HEK293T (cell line): ENCODE measurements around the gene MARCHF4.

Experiments used
- ARNT ChIP-seq: fragments of 450-650 bp; IDR thresholded peaks from 2 replicates; pipeline ENCODE4 v1.6.1; 2017; ENCODE audit warnings: mild to moderate bottlenecking
- BHLHE40 ChIP-seq: fragments of 450-650 bp; IDR thresholded peaks from 2 replicates; pipeline ENCODE4 v1.6.1; 2016; ENCODE audit warnings: mild to moderate bottlenecking, moderate library complexity, borderline replicate concordance
- ELF4 ChIP-seq: fragments of 450-650 bp; IDR thresholded peaks from 2 replicates; pipeline ENCODE4 v1.6.1; 2017; ENCODE audit warnings: antibody characterized with exemption
- FOXA1 ChIP-seq: fragments of 450-650 bp; IDR thresholded peaks from 2 replicates; pipeline ENCODE4 v1.6.1; 2016; ENCODE audit warnings: mild to moderate bottlenecking
- FOXM1 ChIP-seq: fragments of 450-650 bp; IDR thresholded peaks from 2 replicates; pipeline ENCODE4 v1.6.1; 2017; ENCODE audit warnings: mild to moderate bottlenecking, borderline replicate concordance
- SP1 ChIP-seq: fragments of 450-650 bp; IDR thresholded peaks from 2 replicates; pipeline ENCODE4 v1.6.1; 2017
- TARDBP ChIP-seq: fragments of 450-650 bp; IDR thresholded peaks from 2 replicates; pipeline ENCODE4 v1.6.1; 2016

GRCh38 chr2:216410550-216410949 is 38.3 kb upstream of the MARCHF4 start:
- TF ChIP-seq BHLHE40 (no peak), TARDBP (no peak), FOXM1 (no peak), FOXA1 (no peak), ARNT (no peak), ELF4 (no peak), SP1 (no peak)
